Gastrocnemius medialis (tissue), 4 donors: Measurements from ENCODE around the gene ST8SIA5. TPM values are rescaled to one million over a fixed set of nuclear protein-coding genes. Genes with fewer than 3 reads are reported as not detected.

Experiments used
- ATAC-seq, 2 donors: fragments of 150-250 bp; one replicate each; pipeline ENCODE4 v1.9.1; 2016
- DNase-seq, 2 donors: peaks; one replicate each; pipeline ENCODE4 v3.0.0-alpha.2; 2019
- H3K27ac ChIP-seq, 4 donors: fragments of 200-600 bp; sonication (generic); 1 replicate in 1 of 4; 2 replicates in 3 of 4; pipeline ENCODE4 v1.5.1; 2016 to 2018; ENCODE audit warnings: mild to moderate bottlenecking in 2 of 4, moderate library complexity in 1 of 4
- H3K27me3 ChIP-seq, 3 donors: fragments of 200-600 bp; sonication (generic) in 2 of 3; 1 replicate in 1 of 3; 2 replicates in 2 of 3; pipeline versions ENCODE4 v1.5.1 to v1.6.0; 2016 to 2019; ENCODE audit warnings: mild to moderate bottlenecking in 1 of 3, moderate library complexity in 1 of 3
- H3K36me3 ChIP-seq, 2 donors: fragments of 200-600 bp; sonication (generic) in 1 of 2; one replicate each; pipeline ENCODE4 v1.5.1; 2017 to 2018
- H3K4me1 ChIP-seq, 2 donors: fragments of 200-600 bp; sonication (generic) in 1 of 2; one replicate each; pipeline ENCODE4 v1.5.1; 2016 to 2017; ENCODE audit warnings: mild to moderate bottlenecking in 2 of 2
- H3K4me3 ChIP-seq, 4 donors: fragments of 200-600 bp; sonication (generic) in 3 of 4; 1 replicate in 1 of 4; 2 replicates in 3 of 4; pipeline ENCODE4 v1.5.1; 2016 to 2019; ENCODE audit warnings: mild to moderate bottlenecking in 2 of 4
- H3K9me3 ChIP-seq, 3 donors: fragments of 200-600 bp; sonication (generic) in 2 of 3; 1 replicate in 1 of 3; 2 replicates in 2 of 3; pipeline ENCODE4 v1.5.1; 2016 to 2019
- POLR2A ChIP-seq, 2 donors: fragments of 450-650 bp; IDR thresholded peaks; one replicate each; pipeline ENCODE4 v1.6.1; 2017; ENCODE audit warnings: antibody characterized with exemption in 2 of 2, mild to moderate bottlenecking in 2 of 2, moderate library complexity in 2 of 2
- in situ Hi-C, 4 donors: fragments of 200-750 bp; cut with MboI; loops; one replicate each; pipeline versions ENCODE4 v1.15.0 to v1.8.0; 2017; ENCODE audit warnings: low sequenced_read_pairs in 4 of 4
- intact Hi-C: fragments of 100-400 bp; cut with DNase I; formaldehyde crosslinking; loops from one replicate; pipeline ENCODE4 v1.15.1; 2023; ENCODE audit warnings: low total_unique reads
- total RNA-seq, 4 donors: library from RNA; depleted of rRNA; stranded (reverse); fragments of >200 nt; gene quantifications; one replicate each; pipeline versions ENCODE4 v1.1.0 to v1.2.3, GENCODE V29; 2016
- TF ChIP-seq, protein P1 (sequence below), 5 experiments: fragments of 450-650 bp in 3 of 5; fragments of 200-600 bp in 2 of 5; sonication (generic) in 2 of 5; IDR thresholded peaks in 4 of 5; conservative IDR thresholded peaks in 1 of 5; 1 replicate in 4 of 5; 2 replicates in 1 of 5; pipeline ENCODE4 v1.5.1; 2016 to 2019; ENCODE audit warnings: antibody characterized with exemption in 5 of 5, mild to moderate bottlenecking in 3 of 5, moderate library complexity in 3 of 5

The ST8SIA5 gene
- total RNA-seq, 4 donors from 2014 or later, result 1.7 to 7.7 (median 3.6) TPM

DNA sequence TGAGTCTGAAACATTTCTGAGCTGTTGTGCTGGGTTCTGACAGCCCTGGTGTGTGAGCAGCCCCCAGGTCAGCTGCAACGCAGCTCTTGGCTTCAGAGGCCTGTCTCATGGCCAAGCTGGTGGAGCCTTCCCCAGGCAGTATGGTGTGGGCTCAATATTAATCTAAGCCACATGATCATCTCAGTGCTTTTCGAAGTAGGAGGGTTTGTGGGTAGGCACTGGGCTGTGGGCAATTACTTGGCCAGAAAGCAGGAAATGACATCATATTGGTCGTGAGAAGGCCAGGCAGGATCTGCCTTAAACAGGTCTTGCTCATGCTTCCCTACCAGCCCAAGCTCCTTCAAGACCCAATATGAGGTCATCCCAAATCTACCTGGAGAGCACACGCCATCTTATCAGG, 126.7 kb downstream of the ST8SIA5 start:
- no peak for DNase-seq
- no peak for ATAC-seq
- TF ChIP-seq POLR2A (IDR thresholded peaks at IDR 0.05), result no peak
- TF ChIP-seq, protein P1, sequence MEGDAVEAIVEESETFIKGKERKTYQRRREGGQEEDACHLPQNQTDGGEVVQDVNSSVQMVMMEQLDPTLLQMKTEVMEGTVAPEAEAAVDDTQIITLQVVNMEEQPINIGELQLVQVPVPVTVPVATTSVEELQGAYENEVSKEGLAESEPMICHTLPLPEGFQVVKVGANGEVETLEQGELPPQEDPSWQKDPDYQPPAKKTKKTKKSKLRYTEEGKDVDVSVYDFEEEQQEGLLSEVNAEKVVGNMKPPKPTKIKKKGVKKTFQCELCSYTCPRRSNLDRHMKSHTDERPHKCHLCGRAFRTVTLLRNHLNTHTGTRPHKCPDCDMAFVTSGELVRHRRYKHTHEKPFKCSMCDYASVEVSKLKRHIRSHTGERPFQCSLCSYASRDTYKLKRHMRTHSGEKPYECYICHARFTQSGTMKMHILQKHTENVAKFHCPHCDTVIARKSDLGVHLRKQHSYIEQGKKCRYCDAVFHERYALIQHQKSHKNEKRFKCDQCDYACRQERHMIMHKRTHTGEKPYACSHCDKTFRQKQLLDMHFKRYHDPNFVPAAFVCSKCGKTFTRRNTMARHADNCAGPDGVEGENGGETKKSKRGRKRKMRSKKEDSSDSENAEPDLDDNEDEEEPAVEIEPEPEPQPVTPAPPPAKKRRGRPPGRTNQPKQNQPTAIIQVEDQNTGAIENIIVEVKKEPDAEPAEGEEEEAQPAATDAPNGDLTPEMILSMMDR (IDR thresholded peaks at IDR 0.05 in 4 of 5, conservative IDR thresholded peaks at IDR 0.05 in 1 of 5), result no peak
- in situ Hi-C loops (no loop called here), intact Hi-C loops (no loop called here)
- Histone ChIP-seq H3K36me3 (no peaks in the 10 kb centered on the region), H3K27ac (no peak overlapping the region), H3K27me3 (peaks cover 0 to 3% (median 0%) of the 10 kb centered on the region in 3 donors), H3K9me3 (no peaks in the 10 kb centered on the region), H3K4me3 (no peak overlapping the region), H3K4me1 (no peaks in the 10 kb centered on the region)

DNA sequence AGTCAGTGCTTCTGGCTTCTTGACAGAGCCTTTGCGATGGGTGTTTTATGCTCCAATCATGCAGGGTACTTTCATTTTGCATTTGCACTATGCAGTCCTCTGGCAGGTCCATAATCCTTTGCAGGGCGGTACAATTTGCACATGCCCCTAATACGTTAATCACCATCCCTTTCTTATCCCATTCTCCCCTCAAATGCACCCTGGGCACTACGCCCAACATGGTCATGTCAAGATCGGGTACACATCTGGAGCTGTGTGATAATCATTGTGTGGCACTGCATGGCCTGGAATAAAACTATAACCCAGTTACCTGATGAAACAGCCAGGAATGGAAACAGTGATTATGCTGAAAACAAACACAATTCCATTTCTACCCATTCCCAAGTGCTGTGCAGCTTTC, 127.5 kb downstream of the ST8SIA5 start:
- intact Hi-C loops (no loop called here), in situ Hi-C loops (no loop called here)
- Histone ChIP-seq H3K36me3 (no peaks in the 10 kb centered on the region), H3K4me3 (no peak overlapping the region), H3K27ac (no peak overlapping the region), H3K9me3 (no peaks in the 10 kb centered on the region), H3K4me1 (no peaks in the 10 kb centered on the region), H3K27me3 (peaks cover 0 to 3% (median 0%) of the 10 kb centered on the region in 3 donors)
- DNase-seq, result no peak
- no peak for ATAC-seq
- TF ChIP-seq POLR2A (IDR thresholded peaks at IDR 0.05), result no peak
- TF ChIP-seq, protein P1 (IDR thresholded peaks at IDR 0.05 in 4 of 5, conservative IDR thresholded peaks at IDR 0.05 in 1 of 5), result no peak

- Histone ChIP-seq H3K36me3 (no peaks in the 10 kb centered on the region), H3K4me1 (no peaks in the 10 kb centered on the region), H3K27me3 (peaks cover 0 to 3% (median 0%) of the 10 kb centered on the region in 3 donors), H3K27ac (no peak overlapping the region), H3K4me3 (no peak overlapping the region), H3K9me3 (no peaks in the 10 kb centered on the region)
- no peak for TF ChIP-seq POLR2A (IDR thresholded peaks at IDR 0.05)
- TF ChIP-seq, protein P1 (IDR thresholded peaks at IDR 0.05 in 4 of 5, conservative IDR thresholded peaks at IDR 0.05 in 1 of 5), result no peak
- ATAC-seq (no peak), DNase-seq (no peak)
- in situ Hi-C loops (no loop called here), intact Hi-C loops (no loop called here)
These were observed 128.6 kb downstream of the ST8SIA5 start for GRCh38 chr18:46628206-46628605.

DNA sequence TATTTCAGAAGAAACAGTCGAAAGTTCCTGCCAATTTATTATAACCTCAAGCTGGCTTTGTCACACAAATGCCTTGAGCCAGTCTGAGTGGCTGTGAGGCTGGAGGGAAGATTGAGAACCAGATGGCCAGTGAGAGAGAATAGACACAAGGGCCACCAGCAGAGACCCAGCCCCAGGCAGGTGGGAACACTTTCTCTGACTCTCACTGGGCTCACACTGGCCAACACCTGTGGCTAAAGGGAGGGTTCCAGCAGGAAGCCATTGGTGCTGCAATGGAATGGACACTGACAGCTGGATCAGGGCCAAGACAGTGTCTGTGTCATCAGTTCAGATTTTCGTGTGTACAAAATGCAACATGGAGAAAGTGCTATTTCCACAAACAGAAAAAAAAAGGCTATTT, 129.7 kb downstream of the ST8SIA5 start:
- no peak overlapping the region for H3K4me3 ChIP-seq
- TF ChIP-seq, protein P1 (IDR thresholded peaks at IDR 0.05 in 4 of 5, conservative IDR thresholded peaks at IDR 0.05 in 1 of 5), result no peak
- no peak for TF ChIP-seq POLR2A (IDR thresholded peaks at IDR 0.05)
- ATAC-seq, result no peak
- in situ Hi-C loops (no loop called here), intact Hi-C loops (no loop called here)
- H3K4me1 ChIP-seq, result no peaks in the 10 kb centered on the region
- DNase-seq, result no peak
- H3K27me3 ChIP-seq, result peaks cover 0 to 3% (median 0%) of the 10 kb centered on the region in 3 donors
- no peaks in the 10 kb centered on the region for H3K36me3 ChIP-seq
- no peak overlapping the region for H3K27ac ChIP-seq
- no peaks in the 10 kb centered on the region for H3K9me3 ChIP-seq

DNA sequence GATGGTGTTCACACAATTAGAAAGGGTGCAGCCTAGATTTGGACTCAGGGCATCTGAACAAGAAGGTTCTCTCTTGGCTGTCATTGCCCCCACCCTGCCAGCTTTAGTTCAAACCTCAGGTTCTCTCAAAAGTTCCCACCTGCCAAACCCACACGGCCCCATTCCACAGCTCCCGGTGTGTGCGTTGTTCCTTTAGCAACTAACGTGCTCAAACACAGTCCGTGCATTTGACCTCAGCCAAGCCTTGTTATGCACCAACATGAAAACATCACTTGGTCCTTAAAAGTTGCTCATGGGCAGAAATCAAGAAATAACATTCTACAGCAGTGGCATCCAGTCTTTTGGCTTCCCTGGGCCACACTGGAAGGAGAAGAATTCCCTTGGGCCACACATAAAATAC, 131.8 kb downstream of the ST8SIA5 start:
- Histone ChIP-seq H3K27ac (no peak overlapping the region), H3K36me3 (no peaks in the 10 kb centered on the region), H3K27me3 (peaks cover 0 to 3% (median 0%) of the 10 kb centered on the region in 3 donors), H3K9me3 (no peaks in the 10 kb centered on the region), H3K4me1 (no peaks in the 10 kb centered on the region), H3K4me3 (no peak overlapping the region)
- TF ChIP-seq, protein P1 (IDR thresholded peaks at IDR 0.05 in 4 of 5, conservative IDR thresholded peaks at IDR 0.05 in 1 of 5), result no peak
- no peak for TF ChIP-seq POLR2A (IDR thresholded peaks at IDR 0.05)
- in situ Hi-C loops, result no loop called here
- ATAC-seq (no peak), DNase-seq (no peak)
- intact Hi-C loops, result no loop called here
